ENCODE data around the gene MYOD1. TPM values are rescaled to one million over a fixed set of nuclear protein-coding genes. Genes with fewer than 3 reads are reported as not detected.

MYOD1 gene
- total RNA-seq (2014; rRNA removed; shearing (Covaris generic)), result 0.05 and 0.12 TPM in 2 replicates

GRCh38 chr11:17719028-17719937 is at the start of gene MYOD1:
MYOD1 (plus strand) TSS chr11:17719571; CDS start chr11:17719783, 212 bp downstream.
- DNase-seq (ENCODE audit: low read depth), result no peak

GRCh38 chr11:17672469-17672868 is 46.9 kb upstream of the MYOD1 start:
- DNase-seq (ENCODE audit: low read depth), result no peak

- DNase-seq (ENCODE audit: low read depth), result peak; percentile 95
Measured at GRCh38 chr11:17673951-17674350, 45.4 kb upstream of the MYOD1 start.

- DNase-seq (ENCODE audit: low read depth), result no peak
Measured at GRCh38 chr11:17682848-17683247, 36.5 kb upstream of the MYOD1 start.

- DNase-seq (ENCODE audit: low read depth), result peak; percentile 98
Measured at GRCh38 chr11:17683377-17684161, 35.8 kb upstream of the MYOD1 start.

- DNase-seq (ENCODE audit: low read depth), result no peak
Measured at GRCh38 chr11:17684550-17684949, 34.8 kb upstream of the MYOD1 start.

- no peak for DNase-seq (ENCODE audit: low read depth)
Measured at GRCh38 chr11:17686231-17686980, 33.0 kb upstream of the MYOD1 start.

- no peak for DNase-seq (ENCODE audit: low read depth)
Measured at GRCh38 chr11:17687946-17688670, 31.3 kb upstream of the MYOD1 start.

- peak; percentile 30 for DNase-seq (ENCODE audit: low read depth)
Measured at GRCh38 chr11:17691550-17691949, 27.8 kb upstream of the MYOD1 start.

GRCh38 chr11:17691976-17692375 is 27.4 kb upstream of the MYOD1 start:
- DNase-seq (ENCODE audit: low read depth), result no peak

GRCh38 chr11:17692931-17693330 is 26.4 kb upstream of the MYOD1 start:
- no peak for DNase-seq (ENCODE audit: low read depth)

- DNase-seq (ENCODE audit: low read depth), result no peak
Measured at GRCh38 chr11:17693531-17693930, 25.8 kb upstream of the MYOD1 start.

GRCh38 chr11:17694494-17695110 is 24.8 kb upstream of the MYOD1 start:
- DNase-seq (ENCODE audit: low read depth), result no peak

GRCh38 chr11:17695454-17696441 is 23.6 kb upstream of the MYOD1 start:
- DNase-seq (ENCODE audit: low read depth), result no peak

GRCh38 chr11:17696741-17697140 is 22.6 kb upstream of the MYOD1 start:
- DNase-seq (ENCODE audit: low read depth), result no peak

GRCh38 chr11:17697175-17697949 is 22.0 kb upstream of the MYOD1 start:
- DNase-seq (ENCODE audit: low read depth), result no peak

GRCh38 chr11:17699147-17700114 is 19.9 kb upstream of the MYOD1 start:
- DNase-seq (ENCODE audit: low read depth), result peak; percentile 37

GRCh38 chr11:17700991-17701390 is 18.4 kb upstream of the MYOD1 start:
- DNase-seq (ENCODE audit: low read depth), result no peak

Data from M059J (cell line).